Activated T-cell treated with anti-CD3 and anti-CD28 coated beads, Interleukin-2, amount 50 U/mL, for 48 hours (primary cell): ENCODE measurements around the gene ATP10B.

Experiments used
- DNase-seq, 2 experiments: peaks; one replicate each; pipeline ENCODE4 v3.0.0-alpha.2; 2020

The ATP10B gene

DNA sequence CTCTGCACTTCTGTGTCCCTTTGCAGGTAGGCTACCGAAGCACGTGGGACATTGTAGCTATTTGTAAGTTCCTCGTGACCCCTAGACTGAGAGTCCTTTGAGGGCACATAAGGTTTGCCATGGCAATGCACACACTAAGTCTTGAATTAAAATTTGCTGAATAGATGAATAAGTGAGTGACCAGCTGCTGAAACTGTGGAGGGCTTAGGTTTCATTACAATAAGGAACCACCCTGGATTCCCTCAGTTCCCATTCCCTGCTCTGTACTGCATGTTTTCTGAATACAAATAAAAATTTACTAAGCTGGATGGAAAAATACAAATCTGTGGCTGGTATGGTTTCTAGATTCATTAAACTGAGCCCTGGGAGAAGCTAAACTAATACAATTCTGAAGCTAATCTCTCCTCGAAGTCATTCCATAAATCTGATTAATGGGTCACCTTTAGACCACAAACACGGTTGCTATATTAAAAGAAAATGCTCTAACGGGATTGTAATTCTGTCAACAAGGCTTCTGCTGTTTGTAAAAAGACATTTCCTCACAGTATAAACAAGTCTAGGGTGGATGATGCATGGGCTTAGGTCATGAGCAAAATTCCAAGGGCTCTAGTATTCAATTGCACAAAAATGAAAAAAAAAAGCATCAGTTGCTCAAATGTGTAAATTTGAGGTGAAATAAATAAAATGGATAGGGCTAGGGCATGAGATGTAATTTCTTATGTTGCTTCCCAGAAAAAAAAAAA is 172.3 kb downstream of the ATP10B start:
- no peak for DNase-seq

DNA sequence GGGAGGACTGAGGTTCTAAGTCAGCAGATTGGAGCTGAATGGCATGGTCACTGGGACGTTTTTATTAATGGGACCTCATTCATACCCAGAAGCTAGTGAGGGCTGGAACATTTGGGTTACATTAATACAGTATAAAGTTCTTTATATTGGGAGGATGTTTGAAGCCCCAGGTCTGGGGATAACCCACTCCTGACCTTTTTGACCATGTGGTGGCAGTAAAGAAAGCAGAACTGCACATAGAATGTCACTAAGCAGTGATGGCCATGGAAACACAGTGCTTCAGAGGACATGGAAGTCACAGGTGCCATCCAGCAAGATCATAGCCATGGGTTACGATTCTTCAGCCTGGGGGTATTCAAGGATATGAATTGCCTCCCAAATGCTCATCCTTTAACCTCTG is 176.0 kb downstream of the ATP10B start:
- DNase-seq: no peak

DNA sequence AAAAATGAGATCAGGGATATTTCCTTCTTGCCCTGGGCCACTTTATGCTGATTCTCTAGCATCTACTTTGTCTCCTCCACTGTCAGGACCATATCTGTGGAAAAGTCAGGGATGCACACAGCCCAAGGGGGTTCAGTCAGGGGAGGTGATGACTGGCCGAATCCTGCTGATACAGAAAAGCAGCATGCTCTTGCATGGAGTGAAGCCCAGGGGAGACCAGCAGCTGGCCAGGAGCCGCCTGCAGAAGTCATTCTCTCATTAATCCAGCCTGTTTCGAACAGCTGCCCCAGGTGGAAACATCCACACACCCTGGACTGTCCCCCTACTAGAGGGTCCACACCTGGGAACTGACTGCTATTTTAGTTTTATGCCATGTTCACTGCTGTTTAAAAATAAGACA is 177.1 kb downstream of the ATP10B start:
- no peak for DNase-seq

DNA sequence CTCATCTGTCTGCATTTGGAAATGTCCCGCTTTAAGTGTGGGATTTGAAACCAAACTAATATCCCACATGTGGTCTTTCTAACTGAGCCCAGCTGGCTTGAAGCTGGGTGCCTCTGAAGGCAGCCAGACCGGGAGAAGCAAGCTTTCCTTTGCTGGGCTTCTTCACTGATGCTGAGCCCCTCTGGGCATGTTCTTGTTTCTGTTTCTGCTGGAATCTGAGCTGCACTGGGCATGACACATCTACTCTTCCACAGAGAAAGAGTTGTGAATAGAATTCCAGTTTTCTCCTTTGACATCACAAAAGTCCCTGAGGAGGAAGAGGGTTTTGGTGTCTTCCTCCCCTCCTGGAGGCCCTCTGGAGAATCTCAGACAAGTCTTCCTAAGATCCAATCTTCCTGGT is 179.5 kb downstream of the ATP10B start:
- no peak for DNase-seq

DNA sequence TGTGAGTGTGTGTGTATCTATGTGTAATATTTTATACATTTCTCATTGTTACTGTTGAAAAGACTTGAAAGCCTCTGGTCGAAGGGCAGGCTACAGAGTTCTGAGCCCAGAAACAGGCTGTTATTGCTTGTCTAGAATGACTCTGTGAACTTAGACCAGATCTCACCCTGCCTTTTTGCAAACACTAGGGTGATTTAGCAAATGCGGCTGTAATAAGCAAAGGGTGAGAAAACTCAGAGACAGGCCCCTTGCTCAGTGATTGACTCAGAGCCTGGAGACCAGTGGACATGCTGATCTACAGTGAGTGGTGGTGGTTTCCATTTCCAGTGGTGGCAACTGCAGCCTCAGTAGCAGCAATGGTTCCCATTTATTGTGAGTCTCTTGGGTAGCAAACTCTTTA is 183.7 kb downstream of the ATP10B start:
- DNase-seq: no peak

DNA sequence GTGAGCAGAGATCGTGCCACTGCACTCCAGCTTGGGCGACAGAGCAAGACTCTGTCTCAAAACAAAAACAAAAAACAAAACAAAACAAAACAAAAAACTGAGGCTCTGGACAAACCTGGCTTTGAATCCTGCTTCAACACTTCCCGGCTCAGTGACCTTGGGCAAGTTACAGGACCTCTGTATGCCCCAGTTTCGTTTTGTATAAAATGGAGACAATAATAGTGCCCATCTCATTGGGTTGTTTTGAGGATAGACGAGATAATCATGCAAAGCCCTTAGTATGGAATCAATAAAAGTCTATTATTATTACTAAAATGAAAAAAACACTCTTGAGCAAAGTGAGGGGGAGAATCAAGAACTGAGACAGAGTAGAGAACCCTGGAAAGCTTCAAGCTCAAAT is 184.9 kb downstream of the ATP10B start:
- no peak for DNase-seq

DNA sequence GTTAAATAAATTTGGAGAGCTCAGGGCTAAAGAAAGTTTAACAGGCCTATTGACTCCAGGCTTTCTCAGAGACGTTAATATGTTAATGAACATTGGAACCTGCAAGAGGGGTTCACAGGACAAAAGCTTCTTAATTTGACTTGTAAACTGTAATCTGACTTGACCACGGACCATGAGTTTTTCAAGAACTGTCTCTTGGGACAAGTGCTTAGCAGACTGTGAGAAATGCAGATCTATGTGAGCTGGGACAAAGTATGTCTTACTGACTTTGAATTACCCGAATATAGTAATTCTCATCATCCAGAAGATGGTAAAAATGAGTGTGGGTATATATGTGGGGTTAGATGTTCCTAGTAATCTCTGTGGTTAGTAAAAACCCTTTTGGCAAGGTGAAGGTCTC is 186.6 kb downstream of the ATP10B start:
- DNase-seq: no peak

DNA sequence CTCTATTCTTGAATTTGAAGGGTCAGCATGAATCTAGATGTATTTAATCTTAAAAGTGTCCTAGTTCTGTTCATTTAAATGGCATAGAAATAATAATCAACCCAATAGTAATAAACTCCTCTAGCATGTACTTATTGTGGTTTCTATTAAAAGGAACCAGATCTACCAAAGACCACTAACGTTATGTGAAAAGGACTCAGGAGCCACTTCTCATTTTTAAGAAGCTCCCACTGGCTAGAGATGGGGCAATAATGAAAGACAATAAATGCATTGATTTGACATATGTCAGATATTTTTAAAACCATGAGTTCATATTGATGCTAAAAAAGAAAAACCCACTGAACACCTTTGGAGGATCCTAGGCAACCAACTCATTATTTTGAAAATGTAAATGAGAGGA is 191.9 kb downstream of the ATP10B start:
- DNase-seq: no peak

DNA sequence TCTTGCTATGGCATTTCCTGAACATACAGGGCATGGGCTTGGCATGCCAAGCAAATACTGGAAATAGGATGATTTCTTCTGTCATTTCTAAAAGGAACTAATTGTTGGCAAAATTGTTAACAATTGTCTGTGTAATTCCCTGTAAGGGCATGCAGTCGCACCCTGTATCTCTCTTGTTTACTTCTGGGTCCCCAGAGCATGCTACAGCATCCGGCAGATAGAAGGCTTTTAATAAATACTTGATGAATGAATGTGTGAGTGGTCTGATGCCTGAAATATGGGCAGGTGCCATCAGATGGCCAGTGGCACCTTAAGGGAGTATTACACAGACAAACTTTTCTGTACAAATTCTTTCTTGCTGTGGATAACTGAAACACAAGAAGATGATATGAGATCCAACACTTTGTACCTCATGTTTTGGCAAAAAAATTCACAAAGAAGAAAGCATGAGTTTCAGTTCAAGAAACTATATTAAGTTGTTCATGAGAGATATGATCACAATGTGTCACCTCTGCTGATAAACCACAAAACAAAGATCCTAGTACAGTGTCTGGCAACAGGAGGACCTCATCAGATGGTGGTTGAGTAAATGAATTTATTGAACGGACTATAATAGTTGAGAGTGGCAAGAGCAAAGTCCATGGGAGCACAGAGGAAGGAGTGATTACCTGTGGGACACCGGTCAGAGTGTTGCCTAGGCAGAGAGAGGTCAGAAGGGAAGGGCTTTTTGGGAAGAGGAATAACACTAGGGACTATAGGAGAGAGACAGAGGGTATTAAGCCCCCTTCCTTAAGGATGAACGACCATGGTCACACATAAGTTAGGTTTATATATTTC is 194.2 kb downstream of the ATP10B start:
- no peak for DNase-seq

DNA sequence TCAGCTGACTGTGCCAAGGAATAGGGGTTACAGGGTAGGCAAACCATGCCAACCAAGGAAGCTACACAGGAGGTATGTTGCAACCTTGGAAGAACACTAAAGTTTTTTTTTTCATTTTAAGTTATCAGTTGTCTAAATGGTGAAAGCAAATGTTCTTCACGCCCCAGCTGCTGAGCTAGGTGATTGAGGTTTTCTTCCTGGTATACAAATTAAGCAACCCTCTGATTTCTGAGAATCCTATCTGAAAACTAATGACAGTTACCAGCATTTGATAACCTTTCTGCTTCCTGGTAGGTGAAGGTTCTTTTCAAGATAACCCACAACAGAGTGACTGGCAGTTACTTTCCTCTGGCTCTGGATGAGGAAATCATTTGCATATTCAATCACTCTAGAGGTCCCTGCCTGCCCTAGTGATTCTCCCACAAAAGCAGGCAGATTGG is 194.9 kb downstream of the ATP10B start:
- DNase-seq: no peak

DNA sequence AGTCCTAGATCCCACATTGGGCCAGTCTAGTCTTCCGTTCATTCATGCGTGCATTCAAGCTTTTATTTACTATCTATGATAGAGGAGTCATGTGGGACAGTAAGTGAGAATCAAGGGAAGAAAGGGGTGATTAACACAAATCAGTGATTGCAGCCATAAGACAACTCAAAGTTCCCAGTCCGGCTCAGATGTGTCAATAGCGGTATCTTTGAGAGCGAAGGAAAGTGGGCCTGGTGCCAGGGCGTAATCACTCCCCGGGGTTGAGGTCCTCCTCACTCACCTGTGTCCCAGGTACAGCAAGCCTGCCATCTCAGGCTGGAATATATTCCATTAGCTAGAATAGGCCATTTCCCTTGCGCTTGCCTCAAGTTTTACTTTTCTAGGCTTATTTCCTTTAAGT is 196.3 kb downstream of the ATP10B start:
- DNase-seq: no peak

DNA sequence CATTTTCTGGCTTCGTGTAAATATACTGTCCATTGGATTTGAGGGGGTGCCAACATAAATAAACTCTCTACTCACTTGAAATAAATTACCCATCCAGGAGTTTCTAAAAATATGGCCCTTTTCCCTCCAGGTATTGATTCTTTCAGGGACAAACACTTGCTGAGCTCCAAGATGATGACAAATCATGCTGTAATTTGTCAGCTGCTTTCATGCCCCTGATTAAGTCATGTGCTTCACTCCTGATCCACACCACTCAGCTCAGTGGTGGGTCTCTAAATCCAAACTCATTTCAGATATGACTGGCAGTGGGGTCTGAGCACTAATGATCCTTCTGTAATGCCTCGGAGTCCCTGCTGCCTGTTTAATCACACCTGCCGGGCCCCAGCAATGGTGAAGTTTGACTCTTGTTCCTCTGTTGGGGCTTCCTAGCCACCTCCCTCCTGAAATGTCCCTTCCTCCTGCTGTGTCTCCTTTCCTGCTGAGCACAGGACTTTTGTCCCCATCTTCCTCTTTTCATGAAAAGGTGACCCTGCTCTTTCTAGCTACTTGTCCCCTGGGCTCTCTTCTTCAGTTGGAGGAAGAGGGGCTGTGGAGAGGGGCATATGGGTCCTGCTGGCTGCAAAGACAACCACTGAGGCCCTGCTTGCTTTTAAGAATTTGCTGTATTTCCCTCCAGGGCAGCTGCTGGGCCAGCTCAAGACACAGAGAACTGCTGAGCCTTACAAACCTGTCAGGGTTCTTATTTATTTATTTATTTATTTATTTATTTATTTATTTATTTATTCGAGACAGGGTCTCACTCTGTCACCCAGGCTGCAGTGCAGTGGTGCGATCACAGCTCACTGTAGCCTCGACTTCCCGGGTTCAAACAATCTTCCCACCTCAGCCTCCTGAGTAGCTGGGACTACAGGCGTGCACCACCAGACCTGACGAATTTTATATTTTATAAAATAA is 200.0 kb downstream of the ATP10B start:
- DNase-seq: no peak

DNA sequence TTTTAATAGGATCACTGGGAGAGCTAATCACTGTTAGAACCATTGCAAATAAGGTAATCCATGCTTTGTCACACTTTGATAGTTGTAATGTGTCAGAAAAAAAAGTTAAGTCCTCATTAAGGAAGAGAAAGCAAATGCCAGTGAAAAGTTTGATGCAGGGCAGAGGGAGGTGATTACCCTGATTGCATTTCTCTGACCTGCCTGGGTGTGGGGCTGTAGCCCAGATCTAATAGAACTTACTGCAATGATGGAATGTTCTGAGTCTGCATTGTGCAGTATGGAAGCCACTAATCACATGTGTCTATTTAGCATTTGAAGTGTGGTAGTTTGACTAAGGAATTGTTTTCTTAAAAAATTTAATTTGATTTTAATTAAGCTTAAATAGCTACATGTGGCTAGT is 202.7 kb downstream of the ATP10B start:
- no peak for DNase-seq

DNA sequence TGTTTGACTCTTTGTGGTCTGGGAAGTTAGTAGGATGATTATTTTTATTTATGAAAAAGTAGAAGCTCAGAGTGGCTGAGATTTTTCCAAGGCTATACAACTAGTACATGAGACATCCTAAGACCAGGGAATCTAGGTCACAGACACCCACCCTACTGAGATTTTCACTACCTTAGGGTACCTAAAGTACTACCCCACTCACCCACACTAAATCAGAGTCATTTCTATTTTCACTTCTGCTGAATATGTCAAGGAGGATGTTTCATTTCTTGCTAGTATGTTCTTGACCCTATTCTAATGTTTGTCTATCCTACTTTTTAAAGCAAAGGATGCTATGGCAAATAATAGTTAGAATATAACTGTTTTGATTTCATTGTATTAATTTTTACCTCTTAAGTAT is 206.0 kb downstream of the ATP10B start:
- DNase-seq: no peak

DNA sequence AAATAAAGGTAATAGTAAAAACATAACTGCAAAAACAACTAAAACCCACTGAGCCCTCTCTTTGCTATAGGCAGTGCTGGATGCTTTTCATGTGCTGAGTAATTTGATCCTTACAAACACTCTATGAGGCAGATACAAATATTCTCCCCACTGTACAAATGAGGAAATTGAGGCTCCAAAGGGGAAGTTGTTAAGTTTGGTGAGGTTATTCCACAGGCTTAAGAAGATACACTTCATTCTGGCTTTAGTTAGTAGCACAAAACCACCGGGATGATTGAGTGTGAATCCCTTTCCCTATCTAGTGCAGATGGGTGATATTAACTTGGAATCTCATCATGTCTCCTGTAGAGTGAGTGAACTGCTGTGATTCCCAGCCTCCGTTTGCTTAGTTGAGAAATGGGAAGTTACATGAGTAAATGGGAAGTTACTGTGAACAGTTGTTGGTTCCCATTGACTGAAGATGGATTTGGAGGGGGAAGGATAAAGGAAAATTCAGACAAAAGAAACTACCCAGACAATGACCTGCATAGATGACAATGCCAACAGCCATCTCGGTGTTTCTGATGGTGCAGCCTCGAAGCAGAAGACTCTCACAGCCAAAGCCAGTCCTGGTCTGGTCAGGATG is 208.3 kb downstream of the ATP10B start:
- no peak for DNase-seq

DNA sequence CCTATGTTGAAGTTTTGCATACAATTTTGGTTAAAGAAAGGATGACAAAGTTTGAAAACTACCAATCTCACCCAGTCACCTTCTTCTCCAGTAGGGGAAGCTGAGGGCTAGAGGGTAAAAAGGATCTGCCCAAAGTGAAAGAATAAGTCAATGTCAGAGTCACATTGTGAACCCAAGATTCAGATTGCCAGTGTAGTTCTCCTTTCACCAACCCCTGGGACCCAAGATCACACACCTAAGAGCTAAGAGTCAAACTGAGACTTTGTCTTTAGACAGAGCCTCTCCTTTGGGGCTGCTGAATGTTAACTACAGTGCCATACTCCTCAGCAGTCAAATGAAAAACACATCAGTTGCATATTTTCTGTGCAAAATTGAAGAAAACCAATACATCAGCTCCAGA is 210.6 kb downstream of the ATP10B start:
- DNase-seq: no peak

DNA sequence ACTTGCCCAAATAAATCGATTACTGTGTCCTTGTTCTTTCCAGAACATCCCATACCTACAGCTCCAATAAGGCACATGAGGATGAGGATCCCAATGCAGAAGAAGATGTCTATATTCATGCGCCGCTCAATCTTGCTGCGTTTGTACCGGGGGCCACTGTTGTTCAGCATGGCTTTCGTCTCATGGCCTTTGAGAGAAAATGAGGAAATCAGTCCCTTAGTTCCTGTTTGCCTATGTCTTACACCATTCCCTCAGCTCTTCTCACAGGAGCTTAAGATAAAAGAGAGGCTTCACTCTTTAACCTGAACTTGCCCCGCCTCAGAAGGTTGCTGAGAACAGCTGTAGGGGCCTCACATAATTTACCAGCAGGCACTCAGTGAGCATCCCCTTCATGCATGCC is 211.6 kb downstream of the ATP10B start:
- no peak for DNase-seq

DNA sequence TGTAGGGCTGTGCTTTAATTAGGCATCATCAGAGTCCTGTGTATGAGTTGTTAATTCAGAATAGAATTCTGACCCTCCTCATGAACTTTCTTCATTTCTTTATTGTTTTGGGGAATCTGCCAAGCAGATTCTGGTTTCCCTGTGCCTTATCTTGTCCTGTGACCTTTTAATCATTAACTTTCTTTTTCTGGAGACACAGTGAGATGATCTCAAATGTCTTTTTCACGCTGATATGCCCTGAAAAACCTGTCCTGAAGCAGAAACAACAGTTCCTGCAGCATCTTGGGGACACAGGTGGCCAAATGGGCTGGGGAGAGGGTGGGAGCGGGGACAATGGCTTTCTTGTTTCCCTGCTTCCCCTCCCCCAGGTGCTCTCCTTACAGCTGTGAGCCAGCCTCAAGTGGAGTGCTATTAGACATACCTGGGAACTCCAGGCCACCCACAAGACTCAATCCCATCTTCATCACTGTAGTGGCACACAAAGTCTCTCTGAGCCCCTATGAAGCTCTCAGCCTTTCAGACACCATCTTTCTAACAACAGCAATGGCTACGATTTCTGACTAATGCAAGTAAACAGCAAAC is 213.8 kb downstream of the ATP10B start:
- DNase-seq: no peak

DNA sequence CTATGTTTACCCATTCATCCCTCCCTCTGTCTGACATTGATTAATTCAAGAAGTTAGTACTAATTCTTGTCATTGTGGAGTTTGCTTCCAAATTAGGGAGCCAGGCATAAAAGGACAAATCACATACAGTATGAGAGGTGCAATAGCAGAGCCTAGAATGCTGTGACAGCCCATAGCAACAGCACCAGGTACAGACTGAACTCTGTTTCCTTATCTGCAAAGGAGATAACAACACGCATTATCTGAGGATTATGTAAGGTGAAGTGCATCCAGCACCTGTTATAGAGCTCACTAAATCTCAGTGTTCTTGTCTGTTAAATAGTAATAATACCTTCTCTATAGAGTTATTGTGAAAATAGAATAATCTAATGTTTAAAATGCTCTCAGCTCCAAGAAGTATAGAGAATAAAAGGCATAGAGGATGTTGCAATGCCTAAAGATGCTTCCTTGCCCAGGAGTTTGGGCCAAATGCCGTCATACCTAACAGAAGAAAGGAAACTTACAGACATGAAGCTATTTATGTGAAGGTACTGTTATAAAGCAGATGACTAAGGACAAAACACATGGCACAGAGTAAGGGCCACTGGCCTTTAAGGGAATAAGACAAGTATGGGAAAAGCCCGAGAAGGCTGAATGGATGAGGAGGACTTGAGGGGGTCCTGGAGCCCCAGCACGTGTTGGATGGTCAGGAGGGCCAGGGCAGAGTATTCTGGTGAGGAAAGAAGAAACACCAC is 214.5 kb downstream of the ATP10B start:
- DNase-seq: no peak

DNA sequence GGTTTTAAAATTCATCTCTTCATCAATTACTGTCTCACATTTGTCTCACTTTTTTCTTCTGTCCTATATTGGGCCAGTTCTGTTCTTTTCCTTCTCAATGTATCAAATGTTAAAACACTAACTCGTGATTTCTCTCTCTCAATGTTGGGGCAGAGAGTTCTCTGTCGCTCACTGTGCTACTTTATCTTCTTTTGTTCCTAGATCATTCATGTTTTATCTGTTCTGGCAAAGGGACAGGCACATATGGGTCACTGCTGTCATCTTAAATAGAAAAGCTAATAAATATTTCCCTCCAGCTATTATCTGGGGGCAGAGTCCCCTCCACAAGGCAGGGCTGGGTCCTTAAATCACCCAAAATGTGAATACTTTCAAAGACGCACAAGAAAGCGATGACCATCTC is 216.3 kb downstream of the ATP10B start:
- no peak for DNase-seq

DNA sequence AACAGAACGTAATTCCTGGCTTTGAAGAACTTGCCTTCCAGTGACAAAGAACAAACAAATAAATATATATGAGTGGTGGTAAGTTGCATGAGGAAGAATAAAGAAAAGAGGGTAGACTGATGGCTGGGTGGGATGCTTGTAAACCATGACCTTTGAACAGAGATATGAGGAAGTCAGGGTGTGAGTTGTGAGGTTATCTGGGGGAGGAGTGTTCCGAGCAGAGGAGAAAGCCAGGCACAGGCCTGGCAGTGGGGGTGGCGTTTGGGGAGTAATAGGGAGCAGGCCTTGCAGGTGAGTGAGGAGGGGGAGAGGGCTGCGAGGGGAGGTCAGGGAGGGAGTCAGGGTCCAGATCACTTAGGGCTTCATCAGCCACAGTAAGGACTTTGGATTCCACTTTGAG is 217.0 kb downstream of the ATP10B start:
- DNase-seq: no peak

DNA sequence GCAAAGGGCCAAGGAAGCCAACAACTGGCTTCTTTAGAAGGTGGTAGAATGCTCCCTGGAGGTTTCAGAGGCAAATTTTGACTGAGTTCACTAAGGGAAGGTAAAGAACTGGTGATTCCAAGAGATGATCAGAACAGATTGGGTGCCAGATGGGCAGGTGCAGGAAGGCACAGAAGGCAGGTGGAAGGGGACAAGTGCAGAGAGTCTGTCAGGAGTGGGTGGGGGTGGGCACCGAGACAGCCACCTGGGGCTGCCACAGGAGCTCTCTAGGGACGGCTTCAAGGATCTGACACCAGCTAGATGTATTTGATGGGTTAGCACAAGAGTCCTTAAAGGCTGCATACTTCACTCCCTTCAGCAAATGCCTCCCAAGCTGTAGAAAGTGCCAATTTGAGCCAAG is 223.0 kb downstream of the ATP10B start:
- no peak for DNase-seq
